RWPE2 (cell line): Measurements from ENCODE around the gene MUC5AC.
A peak's percentile ranks its signal among the peaks of the same experiment; 100 is the strongest.

Experiments
- ATAC-seq: fragments of 200-7000 bp; cut with Tn5 transposase; 3 replicates; pipeline ENCODE4 v1.9.1; 2021; ENCODE audit warnings: low read depth
- DNase-seq: peaks from one replicate; pipeline ENCODE4 v3.0.0-alpha.2; 2020; ENCODE audit warnings: low spot score
- H3K27ac ChIP-seq: fragments of 450-650 bp; 2 replicates; pipeline ENCODE4 v1.5.1; 2017; ENCODE audit warnings: mild to moderate bottlenecking; ENCODE audit not compliant: poor library complexity, severe bottlenecking
- H3K27me3 ChIP-seq: fragments of 250-450 bp; sonication (Bioruptor Pico); 2 replicates; pipeline ENCODE4 v1.5.1; 2021; ENCODE audit warnings: mild to moderate bottlenecking, moderate library complexity; ENCODE audit not compliant: insufficient read depth, poor library complexity, severe bottlenecking
- H3K36me3 ChIP-seq: fragments of 250-450 bp; sonication (Bioruptor Pico); 2 replicates; pipeline ENCODE4 v1.5.1; 2020; ENCODE audit warnings: low read depth, mild to moderate bottlenecking, moderate library complexity
- H3K4me1 ChIP-seq: fragments of 250-450 bp; sonication (Bioruptor Pico); 2 replicates; pipeline ENCODE4 v1.5.1; 2021; ENCODE audit warnings: mild to moderate bottlenecking, moderate library complexity; ENCODE audit not compliant: insufficient read depth, poor library complexity, severe bottlenecking
- H3K4me3 ChIP-seq: fragments of 250-450 bp; sonication (Bioruptor Pico); 2 replicates; pipeline ENCODE4 v1.5.1; 2021; ENCODE audit warnings: mild to moderate bottlenecking, moderate library complexity; ENCODE audit not compliant: severe bottlenecking
- H3K9me3 ChIP-seq: fragments of 250-450 bp; sonication (Bioruptor Pico); 2 replicates; pipeline ENCODE4 v1.5.1; 2021; ENCODE audit warnings: mild to moderate bottlenecking, moderate library complexity; ENCODE audit not compliant: severe bottlenecking
- TF ChIP-seq, protein P1 (sequence below): fragments of 450-650 bp; IDR thresholded peaks from one replicate; pipeline ENCODE4 v1.5.1; 2017; ENCODE audit warnings: mild to moderate bottlenecking, moderate library complexity; ENCODE audit not compliant: poor library complexity, severe bottlenecking

The MUC5AC gene, protein sequence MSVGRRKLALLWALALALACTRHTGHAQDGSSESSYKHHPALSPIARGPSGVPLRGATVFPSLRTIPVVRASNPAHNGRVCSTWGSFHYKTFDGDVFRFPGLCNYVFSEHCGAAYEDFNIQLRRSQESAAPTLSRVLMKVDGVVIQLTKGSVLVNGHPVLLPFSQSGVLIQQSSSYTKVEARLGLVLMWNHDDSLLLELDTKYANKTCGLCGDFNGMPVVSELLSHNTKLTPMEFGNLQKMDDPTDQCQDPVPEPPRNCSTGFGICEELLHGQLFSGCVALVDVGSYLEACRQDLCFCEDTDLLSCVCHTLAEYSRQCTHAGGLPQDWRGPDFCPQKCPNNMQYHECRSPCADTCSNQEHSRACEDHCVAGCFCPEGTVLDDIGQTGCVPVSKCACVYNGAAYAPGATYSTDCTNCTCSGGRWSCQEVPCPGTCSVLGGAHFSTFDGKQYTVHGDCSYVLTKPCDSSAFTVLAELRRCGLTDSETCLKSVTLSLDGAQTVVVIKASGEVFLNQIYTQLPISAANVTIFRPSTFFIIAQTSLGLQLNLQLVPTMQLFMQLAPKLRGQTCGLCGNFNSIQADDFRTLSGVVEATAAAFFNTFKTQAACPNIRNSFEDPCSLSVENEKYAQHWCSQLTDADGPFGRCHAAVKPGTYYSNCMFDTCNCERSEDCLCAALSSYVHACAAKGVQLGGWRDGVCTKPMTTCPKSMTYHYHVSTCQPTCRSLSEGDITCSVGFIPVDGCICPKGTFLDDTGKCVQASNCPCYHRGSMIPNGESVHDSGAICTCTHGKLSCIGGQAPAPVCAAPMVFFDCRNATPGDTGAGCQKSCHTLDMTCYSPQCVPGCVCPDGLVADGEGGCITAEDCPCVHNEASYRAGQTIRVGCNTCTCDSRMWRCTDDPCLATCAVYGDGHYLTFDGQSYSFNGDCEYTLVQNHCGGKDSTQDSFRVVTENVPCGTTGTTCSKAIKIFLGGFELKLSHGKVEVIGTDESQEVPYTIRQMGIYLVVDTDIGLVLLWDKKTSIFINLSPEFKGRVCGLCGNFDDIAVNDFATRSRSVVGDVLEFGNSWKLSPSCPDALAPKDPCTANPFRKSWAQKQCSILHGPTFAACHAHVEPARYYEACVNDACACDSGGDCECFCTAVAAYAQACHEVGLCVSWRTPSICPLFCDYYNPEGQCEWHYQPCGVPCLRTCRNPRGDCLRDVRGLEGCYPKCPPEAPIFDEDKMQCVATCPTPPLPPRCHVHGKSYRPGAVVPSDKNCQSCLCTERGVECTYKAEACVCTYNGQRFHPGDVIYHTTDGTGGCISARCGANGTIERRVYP (N-terminal part only)

DNA sequence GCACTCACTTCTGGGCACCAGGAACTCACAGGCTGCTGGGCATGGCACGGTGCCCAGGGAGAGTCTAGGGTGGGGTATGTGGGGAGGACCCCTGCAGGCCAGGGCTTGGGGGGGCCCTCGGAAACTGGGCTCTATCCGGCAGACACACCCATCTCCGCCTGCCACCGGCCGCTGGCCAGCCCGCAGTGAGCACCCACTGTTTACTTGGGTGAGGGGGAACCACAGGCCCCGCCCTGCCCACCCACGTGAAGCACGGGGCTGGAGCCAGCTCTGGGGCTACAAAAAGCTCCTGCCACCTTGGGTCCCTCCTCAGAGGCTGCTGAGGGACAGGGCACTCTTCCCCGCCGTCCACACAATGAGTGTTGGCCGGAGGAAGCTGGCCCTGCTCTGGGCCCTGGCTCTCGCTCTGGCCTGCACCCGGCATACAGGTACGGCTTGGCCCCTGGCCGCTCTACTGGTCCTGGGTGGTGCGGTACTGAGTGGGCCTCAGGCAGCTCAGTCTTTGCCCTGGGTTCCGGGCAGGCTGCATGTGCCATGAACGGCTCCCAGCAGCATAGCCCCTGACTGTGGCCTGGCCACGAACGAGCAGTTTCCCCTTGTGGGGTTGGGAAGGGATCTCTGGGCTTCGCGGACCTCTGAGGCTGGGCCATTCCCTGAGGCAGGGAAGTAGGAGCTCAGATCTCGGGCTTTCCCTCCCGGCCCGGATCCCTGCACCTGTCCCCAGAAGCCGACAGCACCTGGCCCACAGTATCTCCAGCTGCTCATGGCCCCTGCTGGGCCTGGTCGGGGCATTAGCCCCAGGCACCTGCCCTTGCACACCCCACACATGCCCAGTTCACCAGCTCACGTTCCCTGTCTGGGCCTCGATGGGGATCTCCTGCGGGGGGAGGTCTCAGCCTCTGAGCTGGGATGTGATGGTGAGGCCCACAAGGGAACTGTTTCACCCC is at the start of gene MUC5AC:
Gene MUC5AC, plus strand, starts transcription at position 309 of the 947 bp plus-strand sequence. Its CDS starts 47 bp downstream, at position 356.
- Histone ChIP-seq H3K9me3 (no peaks in the 10 kb centered on the region), H3K4me1 (no peaks in the 10 kb centered on the region), H3K27ac (no peak within 1 kb of the TSS), H3K27me3 (no peaks in the 10 kb centered on the region), H3K36me3 (no peaks in the 10 kb centered on the region), H3K4me3 (no peak within 1 kb of the TSS)
- DNase-seq: peak; percentile 53
- no peak; the same call in 2 of the 3 replicates for ATAC-seq
- TF ChIP-seq, protein P1, sequence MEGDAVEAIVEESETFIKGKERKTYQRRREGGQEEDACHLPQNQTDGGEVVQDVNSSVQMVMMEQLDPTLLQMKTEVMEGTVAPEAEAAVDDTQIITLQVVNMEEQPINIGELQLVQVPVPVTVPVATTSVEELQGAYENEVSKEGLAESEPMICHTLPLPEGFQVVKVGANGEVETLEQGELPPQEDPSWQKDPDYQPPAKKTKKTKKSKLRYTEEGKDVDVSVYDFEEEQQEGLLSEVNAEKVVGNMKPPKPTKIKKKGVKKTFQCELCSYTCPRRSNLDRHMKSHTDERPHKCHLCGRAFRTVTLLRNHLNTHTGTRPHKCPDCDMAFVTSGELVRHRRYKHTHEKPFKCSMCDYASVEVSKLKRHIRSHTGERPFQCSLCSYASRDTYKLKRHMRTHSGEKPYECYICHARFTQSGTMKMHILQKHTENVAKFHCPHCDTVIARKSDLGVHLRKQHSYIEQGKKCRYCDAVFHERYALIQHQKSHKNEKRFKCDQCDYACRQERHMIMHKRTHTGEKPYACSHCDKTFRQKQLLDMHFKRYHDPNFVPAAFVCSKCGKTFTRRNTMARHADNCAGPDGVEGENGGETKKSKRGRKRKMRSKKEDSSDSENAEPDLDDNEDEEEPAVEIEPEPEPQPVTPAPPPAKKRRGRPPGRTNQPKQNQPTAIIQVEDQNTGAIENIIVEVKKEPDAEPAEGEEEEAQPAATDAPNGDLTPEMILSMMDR: no peak

DNA sequence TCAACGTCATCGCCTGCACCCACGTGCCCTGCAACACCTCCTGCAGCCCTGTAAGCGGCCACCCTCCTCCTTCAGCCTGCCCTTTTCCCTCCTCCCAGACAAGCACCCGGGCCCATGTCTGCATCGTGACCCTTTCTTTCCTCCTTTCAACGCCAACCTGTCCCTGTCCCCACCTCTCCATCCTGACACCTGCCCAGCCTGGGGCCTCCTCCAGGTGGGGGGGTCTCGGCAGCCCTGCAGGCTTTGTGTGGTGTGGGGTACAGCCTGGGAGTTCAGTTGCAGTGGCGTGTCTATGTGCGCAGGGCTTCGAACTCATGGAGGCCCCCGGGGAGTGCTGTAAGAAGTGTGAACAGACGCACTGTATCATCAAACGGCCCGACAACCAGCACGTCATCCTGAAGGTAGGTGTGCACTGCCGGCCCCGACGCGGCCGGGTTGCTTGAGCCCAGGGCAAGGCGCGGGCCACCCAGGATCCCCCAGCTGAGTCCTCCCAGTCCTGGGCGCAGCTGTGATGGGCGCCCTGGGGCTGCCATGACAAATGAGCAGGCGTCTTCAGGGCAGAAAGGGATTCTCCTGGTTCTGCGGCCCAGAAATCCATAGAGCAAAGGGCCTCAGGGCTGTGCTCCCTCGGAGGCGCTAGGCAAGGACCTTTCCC is 49.4 kb upstream of the MUC5AC start:
- Histone ChIP-seq H3K27me3 (no peaks in the 10 kb centered on the region), H3K36me3 (no peaks in the 10 kb centered on the region), H3K4me3 (no peak overlapping the region), H3K27ac (no peak overlapping the region), H3K4me1 (no peaks in the 10 kb centered on the region), H3K9me3 (no peaks in the 10 kb centered on the region)
- no peak for DNase-seq
- no peak for ATAC-seq
- TF ChIP-seq, protein P1: no peak

DNA sequence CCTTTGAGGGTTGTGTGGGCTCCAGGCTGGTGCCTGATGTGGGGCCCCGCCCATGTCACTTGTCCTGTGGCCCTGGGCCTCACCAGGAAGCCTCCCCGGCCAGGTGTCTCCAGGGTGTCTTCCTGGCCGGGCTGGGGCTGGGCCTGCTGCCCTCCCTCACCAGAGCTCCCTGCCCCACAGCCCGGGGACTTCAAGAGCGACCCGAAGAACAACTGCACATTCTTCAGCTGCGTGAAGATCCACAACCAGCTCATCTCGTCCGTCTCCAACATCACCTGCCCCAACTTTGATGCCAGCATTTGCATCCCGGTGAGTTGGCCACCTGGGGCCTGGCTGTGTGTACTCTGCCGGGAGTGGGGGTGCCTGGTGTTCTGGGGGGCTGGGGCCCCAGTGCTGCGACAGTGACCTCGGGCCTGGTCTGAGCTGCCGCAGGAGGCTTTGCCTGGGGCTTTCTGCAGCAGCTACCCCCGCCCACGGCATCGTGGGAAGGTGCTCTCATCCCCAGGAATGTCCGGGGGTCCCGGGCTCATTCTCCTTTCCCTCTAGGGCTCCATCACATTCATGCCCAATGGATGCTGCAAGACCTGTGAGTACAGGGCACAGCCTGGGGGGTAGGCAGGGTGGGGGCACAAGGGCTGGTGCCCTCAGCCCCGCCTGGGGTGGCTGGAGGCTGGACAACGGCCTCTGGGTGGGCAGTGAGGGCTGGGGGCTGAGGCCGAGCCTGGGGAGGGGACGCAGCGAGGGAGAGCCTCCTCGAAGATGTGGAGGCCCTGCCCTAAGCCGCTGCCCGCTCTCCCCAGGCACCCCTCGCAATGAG is 48.4 kb upstream of the MUC5AC start:
- no peak overlapping the region for H3K27ac ChIP-seq
- no peaks in the 10 kb centered on the region for H3K36me3 ChIP-seq
- ATAC-seq: no peak
- H3K9me3 ChIP-seq: no peaks in the 10 kb centered on the region
- no peaks in the 10 kb centered on the region for H3K27me3 ChIP-seq
- TF ChIP-seq, protein P1: no peak
- DNase-seq: peak; percentile 34
- H3K4me1 ChIP-seq: no peaks in the 10 kb centered on the region
- no peak overlapping the region for H3K4me3 ChIP-seq
